ENCODE measurements around the gene TNFRSF19. TPM values are rescaled to one million over a fixed set of nuclear protein-coding genes. Genes with fewer than 3 reads are reported as not detected.
A peak's percentile ranks its signal among the peaks of the same experiment; 100 is the strongest.
"Not testable (repeated sequence)": the region's sequence is repeated elsewhere in the genome, so short reads cannot be mapped to it uniquely, and the experiment has no call there.

The TNFRSF19 gene
- total RNA-seq, 1 experiment from 2014 or later, result 0.31 TPM

DNA sequence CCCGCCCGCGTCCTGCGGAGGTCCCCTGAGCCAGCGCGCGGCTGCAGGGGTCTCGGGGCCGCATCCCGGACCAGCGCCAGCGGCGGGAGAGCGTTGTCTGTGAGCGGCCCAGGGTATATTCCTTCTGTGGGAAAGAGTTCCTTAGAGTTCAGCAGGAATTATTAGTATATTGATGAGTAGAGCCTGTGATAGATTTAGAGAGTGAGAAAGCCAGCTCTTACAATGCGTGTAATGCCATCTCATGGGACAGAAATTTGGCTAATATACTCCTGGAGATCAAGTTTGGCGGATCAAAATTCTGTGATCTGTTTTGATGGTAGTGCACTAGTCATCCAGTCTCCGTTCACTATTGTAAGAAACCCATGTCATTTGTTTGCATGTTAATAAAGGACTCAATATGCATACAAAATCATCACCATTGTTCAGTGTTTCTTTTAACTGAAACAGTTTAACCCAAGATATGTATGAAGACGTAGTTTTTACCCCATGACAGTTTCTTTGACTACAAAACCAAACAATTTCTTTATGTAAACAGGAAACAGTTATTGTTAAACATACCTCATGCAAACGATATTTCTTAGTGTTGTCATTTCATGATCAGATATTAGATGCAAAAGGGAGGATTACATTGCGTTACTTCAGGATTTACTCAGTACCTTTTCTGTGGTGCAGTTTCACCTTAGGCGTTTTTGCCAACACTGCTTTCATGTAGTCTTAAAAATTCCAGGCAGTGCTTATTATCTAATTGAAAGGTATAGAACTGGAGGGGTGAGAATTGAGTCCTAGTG lies 9.9 kb downstream of the TNFRSF19 start:
- Histone ChIP-seq H3K4me3 (ENCODE audit: insufficient read depth, low read depth, low read length) (peak overlapping the region; percentile 80), H3K27me3 (ENCODE audit: control insufficient read depth, insufficient read depth, low read length) (peaks cover 31% of the 10 kb centered on the region), H3K36me3 (replicated peaks; ENCODE audit: control insufficient read depth, insufficient read depth, low read length) (no peaks in the 10 kb centered on the region)
- peak; percentile 71 for DNase-seq

DNA sequence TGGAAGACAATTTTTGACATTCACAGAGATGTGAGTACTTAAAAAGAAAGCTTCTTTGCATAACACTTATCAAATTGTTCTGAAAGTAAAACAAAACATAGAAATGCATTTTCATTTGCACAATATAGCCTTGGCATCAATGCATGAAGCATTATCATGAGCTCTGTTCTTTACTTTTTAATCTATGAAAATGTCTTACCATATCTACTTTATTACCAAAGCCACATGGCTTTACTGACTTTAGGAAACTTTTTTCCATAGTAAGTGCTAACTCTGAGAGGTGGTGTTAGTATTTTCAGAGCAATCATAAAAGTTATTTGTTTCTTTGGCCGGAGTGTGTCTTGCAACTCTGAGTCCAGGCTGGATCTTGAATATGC lies 10.5 kb downstream of the TNFRSF19 start:
- Histone ChIP-seq H3K4me3 (ENCODE audit: insufficient read depth, low read depth, low read length) (no peak overlapping the region), H3K27me3 (ENCODE audit: control insufficient read depth, insufficient read depth, low read length) (peaks cover 31% of the 10 kb centered on the region), H3K36me3 (replicated peaks; ENCODE audit: control insufficient read depth, insufficient read depth, low read length) (no peaks in the 10 kb centered on the region)
- DNase-seq, result no peak

DNA sequence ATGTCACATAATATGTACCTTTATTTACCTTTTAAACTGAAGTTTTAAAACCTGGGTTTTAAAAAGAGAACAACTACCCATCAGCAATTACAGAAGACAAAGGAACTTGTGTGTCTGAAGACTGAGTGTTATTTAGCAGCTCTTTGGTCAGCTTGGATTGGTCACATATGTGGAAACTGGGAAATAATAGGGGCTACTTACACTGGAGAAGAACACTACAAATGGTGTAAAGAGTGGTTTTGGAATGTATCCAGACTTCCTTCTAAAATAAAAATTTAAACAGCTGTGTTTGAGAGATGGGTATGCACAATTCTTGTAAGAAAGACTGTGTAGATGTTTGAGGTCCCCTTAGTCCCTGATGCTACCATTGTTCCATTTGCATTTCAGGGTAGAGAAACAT lies 13.3 kb downstream of the TNFRSF19 start:
- H3K4me3 ChIP-seq (ENCODE audit: insufficient read depth, low read depth, low read length), result no peak overlapping the region
- no peak for DNase-seq
- no peaks in the 10 kb centered on the region for H3K36me3 ChIP-seq (replicated peaks; ENCODE audit: control insufficient read depth, insufficient read depth, low read length)
- H3K27me3 ChIP-seq (ENCODE audit: control insufficient read depth, insufficient read depth, low read length), result peaks cover 19% of the 10 kb centered on the region

DNA sequence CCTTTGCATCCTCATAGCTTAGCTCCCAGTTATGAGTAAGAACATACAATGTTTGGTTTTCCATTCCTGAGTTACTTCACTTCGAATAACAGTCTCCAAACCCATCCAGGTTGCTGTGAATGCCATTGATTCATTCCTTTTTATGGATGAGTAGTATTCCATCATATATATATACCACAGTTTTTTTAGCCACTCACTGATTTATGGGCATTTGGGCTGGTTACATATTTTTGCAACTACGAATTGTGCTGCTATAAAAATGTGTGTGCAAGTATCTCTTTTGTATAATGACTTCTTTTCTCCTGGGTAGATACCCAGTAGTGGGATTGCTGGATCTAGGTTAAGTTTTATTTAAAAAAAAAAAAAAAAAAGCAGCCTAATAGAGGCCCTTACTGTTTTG lies 14.1 kb downstream of the TNFRSF19 start:
- Histone ChIP-seq H3K36me3 (replicated peaks; ENCODE audit: control insufficient read depth, insufficient read depth, low read length) (no peaks in the 10 kb centered on the region), H3K4me3 (ENCODE audit: insufficient read depth, low read depth, low read length) (no peak overlapping the region), H3K27me3 (ENCODE audit: control insufficient read depth, insufficient read depth, low read length) (peaks cover 17% of the 10 kb centered on the region)
- DNase-seq, result no peak

DNA sequence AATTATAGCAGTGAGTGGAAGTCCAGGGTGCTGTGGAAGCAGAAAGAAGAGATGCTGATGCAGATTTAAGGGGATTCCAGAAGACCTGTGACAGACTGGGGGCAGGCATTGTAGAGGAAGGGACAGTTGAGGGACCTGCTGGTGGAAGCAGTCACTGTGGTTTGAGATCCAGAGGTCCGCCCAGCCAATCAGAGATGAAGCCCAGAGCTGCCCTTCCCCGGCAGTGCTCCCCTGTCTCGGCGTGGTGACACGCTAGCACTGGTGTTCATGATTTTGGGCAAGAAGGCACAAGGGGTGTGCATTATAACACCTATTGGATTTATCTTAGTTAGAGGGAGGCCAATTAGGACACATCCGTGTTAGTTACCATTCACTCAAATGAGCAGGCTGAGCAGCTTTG lies 16.1 kb downstream of the TNFRSF19 start:
- Histone ChIP-seq H3K27me3 (ENCODE audit: control insufficient read depth, insufficient read depth, low read length) (no peaks in the 10 kb centered on the region), H3K36me3 (replicated peaks; ENCODE audit: control insufficient read depth, insufficient read depth, low read length) (no peaks in the 10 kb centered on the region), H3K4me3 (ENCODE audit: insufficient read depth, low read depth, low read length) (no peak overlapping the region)
- no peak for DNase-seq

DNA sequence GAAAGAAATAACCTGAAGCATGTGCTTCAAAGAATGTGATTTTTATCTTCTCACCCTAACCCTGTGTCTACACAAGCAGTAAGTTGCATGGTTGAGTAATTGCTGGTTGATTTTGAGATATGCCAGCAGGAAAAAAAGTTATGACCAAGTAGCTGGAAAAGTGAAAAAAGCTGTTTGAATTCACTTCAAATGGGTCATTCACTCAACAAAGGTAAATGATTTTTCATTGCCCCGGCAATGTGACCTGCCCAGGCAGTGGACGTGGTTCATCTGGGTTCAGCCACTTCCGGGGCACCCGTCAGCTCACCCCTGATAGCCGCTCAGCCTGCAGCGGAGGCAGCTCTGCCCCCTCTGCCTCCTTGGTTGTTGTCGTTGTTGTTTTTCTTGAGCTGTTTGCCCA lies 18.5 kb downstream of the TNFRSF19 start:
- Histone ChIP-seq H3K27me3 (ENCODE audit: control insufficient read depth, insufficient read depth, low read length) (no peaks in the 10 kb centered on the region), H3K4me3 (ENCODE audit: insufficient read depth, low read depth, low read length) (no peak overlapping the region)

DNA sequence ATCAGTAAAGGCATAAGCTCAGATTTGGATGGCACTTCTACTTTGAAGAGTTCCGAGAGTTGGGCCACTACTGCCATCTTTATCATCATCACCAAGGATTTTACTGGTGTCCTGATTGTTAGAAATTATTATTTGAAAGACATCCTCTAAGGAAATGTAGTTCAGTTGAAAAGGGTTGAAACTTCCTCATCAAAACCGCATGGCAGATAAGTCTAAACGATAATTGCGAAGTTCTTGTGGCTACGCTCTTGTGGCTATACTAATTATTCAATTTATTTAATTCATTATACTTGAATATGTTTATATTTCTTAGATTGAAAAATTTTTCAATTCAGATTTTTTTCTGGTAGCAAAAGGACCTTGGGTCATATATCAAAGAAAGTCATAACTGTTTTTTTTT lies 22.4 kb downstream of the TNFRSF19 start:
- no peaks in the 10 kb centered on the region for H3K36me3 ChIP-seq (replicated peaks; ENCODE audit: control insufficient read depth, insufficient read depth, low read length)
- DNase-seq, result no peak
- no peak overlapping the region for H3K4me3 ChIP-seq (ENCODE audit: insufficient read depth, low read depth, low read length)
- H3K27me3 ChIP-seq (ENCODE audit: control insufficient read depth, insufficient read depth, low read length), result no peaks in the 10 kb centered on the region

More for the DNA sequence above, 18.5 kb downstream of the TNFRSF19 start:
- no peaks in the 10 kb centered on the region for H3K36me3 ChIP-seq (replicated peaks; ENCODE audit: control insufficient read depth, insufficient read depth, low read length)
- no peak for DNase-seq

DNA sequence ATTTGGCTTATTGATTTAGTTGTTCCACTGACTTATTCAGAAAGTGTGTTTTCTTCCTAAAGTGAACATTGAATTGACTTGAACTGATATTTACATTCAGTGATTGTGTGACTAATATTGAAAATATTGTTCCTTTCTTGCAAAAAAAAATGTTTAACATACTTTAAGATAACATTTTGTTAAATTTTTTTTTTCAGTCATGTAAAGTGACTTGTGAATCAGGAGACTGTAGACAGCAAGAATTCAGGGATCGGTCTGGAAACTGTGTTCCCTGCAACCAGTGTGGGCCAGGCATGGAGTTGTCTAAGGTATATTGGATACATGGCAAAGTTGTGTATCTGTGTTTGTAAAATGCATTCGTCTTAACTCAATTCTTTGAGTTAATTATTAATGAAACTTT lies 22.9 kb downstream of the TNFRSF19 start:
- no peak for DNase-seq
- Histone ChIP-seq H3K4me3 (ENCODE audit: insufficient read depth, low read depth, low read length) (no peak overlapping the region), H3K27me3 (ENCODE audit: control insufficient read depth, insufficient read depth, low read length) (no peaks in the 10 kb centered on the region), H3K36me3 (replicated peaks; ENCODE audit: control insufficient read depth, insufficient read depth, low read length) (no peaks in the 10 kb centered on the region)

DNA sequence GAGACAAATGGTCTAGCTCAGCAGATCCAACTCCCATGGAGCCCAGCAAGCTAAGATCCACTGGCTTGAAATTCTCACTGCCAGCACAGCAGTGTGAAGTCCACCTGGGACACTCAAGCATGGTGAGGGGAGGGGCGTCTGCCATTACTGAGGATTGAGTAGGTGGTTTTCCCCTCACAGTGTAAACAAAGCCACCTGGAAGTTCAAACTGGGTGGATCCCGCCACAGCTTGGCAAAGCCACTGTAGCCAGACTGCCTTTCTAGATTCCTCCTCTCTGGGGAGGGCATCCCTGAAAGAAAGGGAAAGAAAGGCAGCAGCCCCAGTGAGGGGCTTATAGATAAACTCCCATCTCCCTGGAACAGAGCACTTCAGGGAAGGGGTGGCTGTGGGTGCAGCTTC lies 24.1 kb downstream of the TNFRSF19 start:
- not testable (repeated sequence) for DNase-seq; H3K4me3 ChIP-seq (ENCODE audit: insufficient read depth, low read depth, low read length); H3K27me3 ChIP-seq (ENCODE audit: control insufficient read depth, insufficient read depth, low read length); H3K36me3 ChIP-seq (replicated peaks; ENCODE audit: control insufficient read depth, insufficient read depth, low read length)

DNA sequence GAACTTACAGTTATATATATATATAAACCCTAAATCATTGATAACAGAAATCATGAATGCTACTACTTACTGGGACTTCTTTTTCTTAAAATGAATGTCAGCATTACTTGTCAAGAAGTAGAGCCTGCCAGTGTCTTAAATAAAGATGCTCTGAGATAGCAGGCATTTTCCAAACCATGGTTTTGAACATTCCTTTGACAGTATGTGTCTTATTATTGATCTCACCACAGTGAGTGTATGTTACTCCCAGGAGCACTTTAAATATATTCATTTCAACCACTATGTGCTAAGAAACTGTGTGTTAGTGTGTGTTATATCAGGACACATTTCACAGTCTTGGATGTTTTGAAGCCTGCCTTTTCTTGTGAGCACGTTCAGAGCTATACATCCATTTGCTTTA lies 28.2 kb downstream of the TNFRSF19 start:
- no peaks in the 10 kb centered on the region for H3K27me3 ChIP-seq (ENCODE audit: control insufficient read depth, insufficient read depth, low read length)
- no peak for DNase-seq
- no peak overlapping the region for H3K4me3 ChIP-seq (ENCODE audit: insufficient read depth, low read depth, low read length)
- H3K36me3 ChIP-seq (replicated peaks; ENCODE audit: control insufficient read depth, insufficient read depth, low read length), result no peaks in the 10 kb centered on the region

DNA sequence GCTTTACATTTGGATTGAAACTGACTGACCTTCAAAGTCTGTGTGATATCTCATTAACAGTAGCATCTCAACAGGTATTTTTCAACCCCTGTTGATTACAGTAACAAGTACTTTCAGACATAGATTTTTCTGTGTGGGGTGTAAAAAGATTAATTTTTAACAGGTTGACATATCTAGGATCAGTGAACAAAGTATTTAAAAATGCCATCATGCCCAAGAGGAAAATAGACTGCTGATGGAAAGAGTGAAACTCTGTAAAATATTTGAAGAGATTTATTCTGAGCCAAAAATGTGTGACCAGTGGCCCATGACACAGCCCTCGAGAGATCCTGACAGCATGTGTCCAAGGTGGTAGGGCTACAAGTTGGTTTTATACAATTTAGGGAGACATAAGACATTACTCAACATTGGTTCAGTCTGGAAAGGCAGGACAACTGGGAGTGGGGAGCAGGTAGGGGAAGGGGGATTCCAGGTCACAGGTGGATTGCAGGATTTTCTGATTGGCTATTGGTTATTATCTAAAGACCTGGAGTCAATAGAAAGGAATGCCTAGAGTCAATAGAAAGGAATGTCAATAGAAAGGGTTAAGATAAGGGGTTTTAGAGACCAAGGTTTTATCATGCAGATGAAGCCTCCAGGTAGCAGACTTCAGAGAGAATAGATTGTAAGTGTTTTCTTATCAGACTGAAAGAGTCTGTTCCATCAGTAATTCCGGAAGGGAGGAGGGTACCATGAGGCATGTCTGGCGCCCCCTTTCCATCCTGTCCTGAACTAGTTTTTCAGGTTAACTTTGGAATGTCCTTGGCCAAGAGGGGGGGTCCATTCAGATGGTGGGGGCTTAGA lies 29.1 kb downstream of the TNFRSF19 start:
- Histone ChIP-seq H3K4me3 (ENCODE audit: insufficient read depth, low read depth, low read length) (no peak overlapping the region), H3K36me3 (replicated peaks; ENCODE audit: control insufficient read depth, insufficient read depth, low read length) (no peaks in the 10 kb centered on the region), H3K27me3 (ENCODE audit: control insufficient read depth, insufficient read depth, low read length) (no peaks in the 10 kb centered on the region)
- DNase-seq, result peak; percentile 67

DNA sequence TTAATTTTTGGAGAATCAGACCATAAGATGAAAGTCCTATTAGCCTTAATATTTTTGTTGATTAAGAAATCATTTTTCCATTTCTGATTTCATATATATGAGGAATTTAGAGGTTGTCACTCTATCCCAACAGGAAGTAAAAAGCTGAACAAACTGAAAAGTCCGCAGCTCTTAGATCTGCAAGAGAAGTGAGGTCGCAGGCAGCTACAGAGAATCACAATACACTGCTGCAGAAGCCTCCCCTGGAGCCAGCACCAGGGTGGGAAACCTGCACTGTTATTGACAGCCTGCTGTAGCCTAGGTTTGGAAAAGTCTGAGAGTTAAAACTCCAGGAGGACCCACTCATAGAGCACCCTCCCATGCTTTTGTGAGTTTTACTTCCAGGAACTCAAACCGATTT lies 29.9 kb downstream of the TNFRSF19 start:
- DNase-seq, result no peak
- no peak overlapping the region for H3K4me3 ChIP-seq (ENCODE audit: insufficient read depth, low read depth, low read length)

DNA sequence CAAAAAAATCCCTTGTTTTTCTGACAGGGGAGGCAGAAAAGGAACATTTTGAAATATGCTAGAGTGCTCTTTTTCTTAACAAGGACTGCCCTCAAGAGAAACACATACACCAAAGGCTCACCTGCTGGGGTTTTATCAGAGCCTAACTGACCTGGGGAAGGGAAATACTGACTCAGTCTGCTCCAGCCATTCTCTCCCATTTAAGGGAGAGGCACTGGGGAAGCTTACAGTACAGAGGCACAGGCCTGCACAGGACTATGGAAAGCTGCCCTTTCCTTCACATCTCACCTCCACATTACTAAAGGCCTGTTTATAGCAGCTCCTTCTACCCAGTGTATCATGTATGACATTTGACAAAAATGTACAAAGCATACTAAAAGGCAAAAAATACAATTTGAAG lies 30.3 kb downstream of the TNFRSF19 start:
- Histone ChIP-seq H3K36me3 (replicated peaks; ENCODE audit: control insufficient read depth, insufficient read depth, low read length) (no peaks in the 10 kb centered on the region), H3K4me3 (ENCODE audit: insufficient read depth, low read depth, low read length) (no peak overlapping the region), H3K27me3 (ENCODE audit: control insufficient read depth, insufficient read depth, low read length) (no peaks in the 10 kb centered on the region)
- no peak for DNase-seq

More for the DNA sequence above, 29.9 kb downstream of the TNFRSF19 start:
- no peaks in the 10 kb centered on the region for H3K27me3 ChIP-seq (ENCODE audit: control insufficient read depth, insufficient read depth, low read length)
- no peaks in the 10 kb centered on the region for H3K36me3 ChIP-seq (replicated peaks; ENCODE audit: control insufficient read depth, insufficient read depth, low read length)

DNA sequence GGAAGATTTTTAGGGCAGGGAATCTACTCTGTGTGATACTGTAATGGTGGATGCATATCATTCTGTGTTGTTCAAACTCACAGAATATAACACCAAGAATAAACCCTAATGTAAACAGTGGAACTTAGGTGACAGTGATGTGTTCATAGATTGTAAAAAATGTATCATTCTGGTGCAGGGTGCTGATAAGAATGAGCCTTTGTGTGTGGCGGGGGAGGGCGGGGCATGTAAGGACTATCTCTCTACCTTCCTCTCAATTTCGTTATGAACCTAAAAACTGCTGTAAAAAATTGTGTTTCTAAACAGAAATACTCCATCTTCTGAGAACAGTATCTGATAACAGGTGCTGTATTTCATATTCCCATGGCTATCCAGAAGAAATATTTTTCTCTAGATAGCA lies 35.6 kb downstream of the TNFRSF19 start:
- Histone ChIP-seq H3K4me3 (ENCODE audit: insufficient read depth, low read depth, low read length) (no peak overlapping the region), H3K36me3 (replicated peaks; ENCODE audit: control insufficient read depth, insufficient read depth, low read length) (no peaks in the 10 kb centered on the region), H3K27me3 (ENCODE audit: control insufficient read depth, insufficient read depth, low read length) (no peaks in the 10 kb centered on the region)
- no peak for DNase-seq

DNA sequence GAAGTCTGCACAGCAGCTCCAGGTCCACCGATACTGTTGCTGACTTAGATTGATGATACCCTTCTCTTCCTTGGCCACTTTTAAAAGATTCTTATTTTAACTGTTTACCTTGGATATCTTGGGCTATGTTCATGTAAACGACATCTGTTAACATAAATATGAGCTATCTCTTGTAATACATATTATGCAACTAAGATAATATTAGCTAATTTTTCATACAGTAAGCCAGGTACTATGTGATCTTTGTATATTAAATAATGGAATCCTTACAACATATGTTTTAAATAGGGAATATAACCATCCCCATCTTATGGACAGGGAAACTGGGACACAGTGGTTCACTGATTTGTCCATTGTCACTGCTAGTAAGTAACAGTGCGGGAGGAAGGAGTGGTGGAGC lies 37.9 kb downstream of the TNFRSF19 start:
- H3K27me3 ChIP-seq (ENCODE audit: control insufficient read depth, insufficient read depth, low read length), result no peaks in the 10 kb centered on the region
- no peaks in the 10 kb centered on the region for H3K36me3 ChIP-seq (replicated peaks; ENCODE audit: control insufficient read depth, insufficient read depth, low read length)
- DNase-seq, result no peak
- H3K4me3 ChIP-seq (ENCODE audit: insufficient read depth, low read depth, low read length), result no peak overlapping the region

Measured in H7 (cell line).